Suprapubic skin (tissue), 3 donors: ENCODE data around the gene DENND6B.

Experiments used
- CTCF ChIP-seq, 2 donors: fragments of 200-600 bp in 1 of 2; fragments of 450-650 bp in 1 of 2; sonication (generic) in 1 of 2; IDR thresholded peaks; one replicate each; pipeline ENCODE4 v1.5.1; 2016 to 2019; ENCODE audit warnings: antibody characterized with exemption in 2 of 2, mild to moderate bottlenecking in 1 of 2, moderate library complexity in 1 of 2
- EP300 ChIP-seq: sonication (generic); formaldehyde crosslinking; IDR thresholded peaks from one replicate; pipeline ENCODE4 v1.6.1; 2017; ENCODE audit warnings: antibody characterized with exemption
- POLR2A ChIP-seq, 2 donors: fragments of 450-650 bp; IDR thresholded peaks; one replicate each; pipeline ENCODE4 v1.6.1; 2017; ENCODE audit warnings: antibody characterized with exemption in 2 of 2, mild to moderate bottlenecking in 2 of 2, moderate library complexity in 2 of 2

- no peak for TF ChIP-seq POLR2A (IDR thresholded peaks at IDR 0.05)
- no peak for TF ChIP-seq CTCF (IDR thresholded peaks at IDR 0.05)
- TF ChIP-seq EP300 = no peak
Measured at GRCh38 chr22:50264946-50265669, 61.7 kb downstream of the DENND6B start.
